CD4-positive, alpha-beta T cell treated with Interleukin-15 for 1 hour (primary cell): ENCODE measurements around the gene USP9X.
"Not testable (repeated sequence)": the region's sequence is repeated elsewhere in the genome, so short reads cannot be mapped to it uniquely, and the experiment has no call there.

Experiments used
- DNase-seq: peaks from one replicate; pipeline ENCODE4 v3.0.0-alpha.2; 2020

USP9X gene

DNA sequence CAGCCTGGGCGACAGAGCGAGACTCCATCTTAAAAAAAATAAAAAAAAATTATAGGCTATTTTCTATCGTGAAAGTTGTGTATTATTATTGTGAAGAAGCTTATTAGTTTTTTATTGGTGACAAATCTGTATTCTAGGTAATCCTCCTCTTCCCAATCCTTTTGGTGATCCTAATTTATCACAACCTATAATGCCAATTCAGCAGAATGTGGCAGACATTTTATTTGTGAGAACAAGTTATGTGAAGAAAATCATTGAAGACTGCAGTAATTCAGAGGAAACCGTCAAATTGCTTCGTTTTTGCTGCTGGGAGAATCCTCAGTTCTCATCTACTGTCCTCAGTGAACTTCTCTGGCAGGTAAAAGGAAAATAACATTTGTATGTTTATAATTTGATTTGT is 139.4 kb downstream of the USP9X start:
- DNase-seq: no peak

DNA sequence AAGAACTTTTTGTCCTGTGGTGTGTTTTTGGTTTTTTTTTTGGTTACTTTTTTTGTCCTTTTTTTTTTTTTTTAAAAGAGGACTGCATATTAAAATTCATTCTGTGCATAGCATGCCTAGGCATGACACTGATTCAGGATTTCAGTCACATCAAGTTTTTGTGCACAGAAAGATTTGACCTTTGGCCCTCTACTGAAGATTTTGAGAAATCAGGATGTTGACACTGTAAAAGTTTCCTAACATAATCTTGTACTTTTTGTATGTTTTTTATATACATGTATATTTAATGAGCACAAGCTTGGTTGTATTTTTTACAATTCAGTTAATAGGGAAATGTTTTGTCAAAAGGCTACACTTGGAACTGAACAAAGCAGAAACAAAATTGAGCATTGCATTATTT is 148.7 kb downstream of the USP9X start:
- no peak for DNase-seq

DNA sequence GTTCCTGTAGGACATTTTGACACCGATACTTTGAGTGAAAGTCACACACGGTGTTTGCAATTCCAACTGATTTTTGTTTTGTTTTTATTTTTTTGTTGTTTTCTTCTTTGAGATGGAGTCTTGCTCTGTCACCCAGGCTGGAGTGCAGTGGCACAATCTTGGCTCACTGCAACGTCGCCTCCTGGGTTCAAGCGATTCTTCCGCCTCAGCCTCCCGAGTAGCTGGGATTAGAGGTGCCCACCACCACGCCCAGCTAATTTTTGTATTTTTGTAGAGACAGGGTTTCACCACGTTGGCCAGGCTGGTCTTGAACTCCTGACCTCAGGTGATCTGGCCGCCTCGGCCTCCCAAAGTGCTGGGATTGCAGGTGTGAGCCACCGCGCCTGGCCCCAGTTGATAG is 149.2 kb downstream of the USP9X start:
- not testable (repeated sequence) for DNase-seq

DNA sequence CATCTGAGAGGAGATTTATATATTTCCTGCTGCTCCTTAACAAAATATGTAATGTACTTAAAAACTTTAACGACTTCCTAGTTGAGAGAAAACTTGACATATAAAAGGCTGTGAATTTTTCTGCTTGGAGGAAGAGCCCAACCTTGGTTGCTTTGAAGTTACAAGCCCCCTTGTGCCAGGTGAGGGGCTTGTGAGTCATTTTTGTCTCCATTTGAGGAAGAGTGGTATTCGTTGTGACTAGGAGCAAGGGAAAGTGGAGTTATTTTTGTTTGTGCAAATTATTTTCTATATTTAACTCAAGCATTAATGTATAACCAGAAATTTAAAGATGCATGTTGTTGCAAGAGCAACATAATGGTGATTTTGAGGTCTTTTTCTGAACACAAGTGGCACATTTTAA is 149.7 kb downstream of the USP9X start:
- DNase-seq: no peak

DNA sequence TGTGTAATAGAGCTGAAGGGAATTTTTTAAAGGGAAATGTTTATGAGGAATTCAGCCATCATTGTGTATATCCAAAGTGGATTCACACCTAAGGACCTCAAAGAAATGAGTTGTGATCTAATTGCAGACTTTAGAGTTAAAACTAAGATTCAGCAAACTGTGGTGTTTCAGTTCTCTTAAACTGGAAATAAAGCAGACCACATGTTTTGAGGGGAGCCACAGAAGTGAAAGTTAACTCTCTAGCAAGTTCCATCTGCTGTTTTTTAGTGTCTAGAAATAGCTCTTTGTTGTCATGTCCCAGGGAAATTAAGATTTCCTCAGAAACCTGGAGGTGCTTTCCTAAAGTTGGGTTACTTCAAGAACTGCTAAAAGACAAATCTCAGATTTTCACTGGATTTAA is 151.4 kb downstream of the USP9X start:
- DNase-seq: no peak

DNA sequence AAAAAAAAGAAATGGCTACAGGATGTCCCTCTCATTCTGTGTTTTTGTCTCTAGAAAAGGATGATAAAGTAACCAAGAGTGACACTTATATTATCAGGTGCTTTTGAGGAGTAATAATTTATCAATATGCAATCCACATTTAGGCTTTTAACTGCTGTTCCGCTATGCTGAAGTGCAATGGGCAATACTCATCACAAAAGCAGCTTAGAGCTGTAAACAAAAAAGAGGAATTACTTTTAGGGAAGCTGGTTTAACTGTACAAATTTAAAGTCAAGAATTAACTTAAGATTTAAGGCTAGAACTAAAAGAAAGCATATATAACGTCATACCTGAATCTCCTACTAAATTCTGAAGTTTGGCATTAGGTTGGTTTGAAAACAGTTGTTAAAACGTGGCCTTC is 155.3 kb downstream of the USP9X start:
- no peak for DNase-seq

DNA sequence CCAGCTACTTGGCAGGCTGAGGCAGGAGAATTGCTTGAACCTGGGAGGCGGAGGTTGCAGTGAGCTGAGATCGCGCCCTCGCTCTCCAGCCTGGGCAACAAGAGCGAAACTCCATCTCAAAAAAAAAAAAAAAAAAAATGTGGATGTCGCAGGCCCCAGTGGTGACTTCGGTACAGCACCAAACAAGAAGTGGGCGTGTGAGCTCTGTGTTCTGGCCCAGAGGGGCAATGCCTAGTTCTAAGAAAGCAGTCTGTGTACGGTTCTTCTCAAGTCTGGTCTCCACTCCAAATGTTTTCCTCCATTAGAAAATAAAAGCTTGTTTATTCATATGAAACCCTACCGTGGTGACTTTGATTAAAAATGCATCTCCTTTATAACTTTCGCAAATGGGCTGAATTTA is 156.7 kb downstream of the USP9X start:
- DNase-seq: no peak

DNA sequence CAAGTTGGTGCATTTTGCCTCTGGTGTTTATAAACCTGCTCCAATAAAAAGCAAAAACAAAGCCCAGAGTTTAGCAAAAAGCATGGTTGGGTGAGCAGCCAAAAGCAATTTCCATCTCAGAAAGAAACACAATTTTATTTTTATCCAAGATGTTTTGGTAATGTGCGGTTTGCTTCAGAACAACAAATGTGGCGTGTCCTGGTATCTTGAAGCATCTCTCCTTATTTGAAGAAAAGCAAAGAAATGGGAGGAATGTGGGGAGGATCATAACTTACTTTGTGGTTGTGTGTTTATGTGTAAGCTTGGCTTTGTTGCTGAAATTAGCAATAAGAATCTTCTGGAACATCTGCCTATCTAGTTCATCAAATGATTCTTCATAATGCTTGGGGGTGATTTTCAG is 160.4 kb downstream of the USP9X start:
- no peak for DNase-seq

DNA sequence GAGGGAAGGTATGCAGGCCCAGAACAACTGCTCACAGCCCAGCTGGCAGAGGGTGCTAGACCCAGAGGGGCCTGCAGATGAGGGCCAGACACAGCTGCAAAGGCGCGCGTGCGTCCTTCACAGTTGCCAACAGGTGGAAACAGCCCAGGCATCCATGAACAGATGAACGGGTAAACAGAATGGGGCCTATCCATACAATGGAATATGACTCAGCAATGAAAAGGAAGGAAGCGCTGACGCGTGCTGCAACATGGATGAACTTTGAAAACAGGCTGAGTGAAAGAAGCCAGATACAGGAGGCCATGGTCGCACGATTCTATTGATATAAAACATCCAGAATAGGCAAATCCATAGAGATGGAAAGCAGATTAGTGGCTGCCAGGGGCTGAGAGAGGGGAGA is 165.6 kb downstream of the USP9X start:
- DNase-seq: no peak

DNA sequence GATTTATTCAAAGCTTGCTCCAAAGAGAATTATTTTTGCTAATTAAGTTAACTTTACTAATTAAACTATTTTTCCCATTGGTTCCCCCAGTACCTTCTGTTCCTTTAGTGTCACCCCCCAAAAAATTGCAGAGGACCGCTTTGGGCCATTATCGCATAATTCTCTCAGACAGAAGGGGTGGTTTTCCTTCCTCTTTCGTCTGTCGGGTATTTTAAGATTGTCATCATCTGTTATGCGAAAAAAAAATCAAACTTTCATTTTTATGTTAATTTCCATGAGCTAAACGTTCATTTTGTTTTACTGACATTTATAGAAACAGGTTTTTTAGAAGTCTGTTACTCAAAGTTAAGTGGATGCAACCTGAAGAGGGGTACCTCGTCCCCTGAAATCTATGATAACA is 172.6 kb downstream of the USP9X start:
- DNase-seq: no peak

DNA sequence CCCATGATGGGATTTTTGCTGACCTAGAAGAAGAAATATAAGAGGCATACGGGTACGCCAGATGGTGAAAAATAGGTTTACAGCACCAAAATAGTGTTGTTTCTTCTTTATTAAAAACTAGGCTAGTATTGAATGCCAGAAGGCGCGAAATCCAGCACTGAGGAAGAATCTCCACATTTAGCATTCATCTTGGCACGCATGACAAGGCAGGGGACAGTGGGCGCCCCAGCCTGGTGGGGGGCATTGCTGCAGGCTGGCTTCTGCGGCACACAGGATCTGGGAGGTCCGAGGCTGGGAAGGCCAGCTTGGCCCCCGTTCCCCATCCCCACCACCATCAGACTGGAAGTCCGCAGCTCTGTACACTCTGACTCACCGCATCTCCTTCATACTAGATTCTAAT is 173.0 kb downstream of the USP9X start:
- no peak for DNase-seq

DNA sequence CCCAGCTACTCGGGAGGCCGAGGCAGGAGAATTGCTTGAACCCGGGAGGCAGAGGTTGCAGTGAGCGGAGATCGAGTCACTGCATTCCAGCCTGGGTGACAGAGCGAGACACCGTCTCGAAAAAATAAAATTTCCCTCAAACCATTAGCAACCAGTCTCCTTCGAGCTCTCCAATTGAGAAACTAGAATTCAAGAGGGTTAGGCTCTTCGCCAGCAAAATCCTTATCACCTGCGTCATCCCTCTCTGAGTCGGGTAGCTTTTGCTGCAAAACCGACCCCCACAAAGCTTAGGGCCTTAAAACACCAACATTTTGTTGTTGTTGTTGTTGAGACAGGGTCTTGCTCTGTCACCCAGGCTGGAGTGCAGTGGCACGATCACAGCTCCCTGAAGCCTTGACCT is 173.6 kb downstream of the USP9X start:
- DNase-seq: no peak

DNA sequence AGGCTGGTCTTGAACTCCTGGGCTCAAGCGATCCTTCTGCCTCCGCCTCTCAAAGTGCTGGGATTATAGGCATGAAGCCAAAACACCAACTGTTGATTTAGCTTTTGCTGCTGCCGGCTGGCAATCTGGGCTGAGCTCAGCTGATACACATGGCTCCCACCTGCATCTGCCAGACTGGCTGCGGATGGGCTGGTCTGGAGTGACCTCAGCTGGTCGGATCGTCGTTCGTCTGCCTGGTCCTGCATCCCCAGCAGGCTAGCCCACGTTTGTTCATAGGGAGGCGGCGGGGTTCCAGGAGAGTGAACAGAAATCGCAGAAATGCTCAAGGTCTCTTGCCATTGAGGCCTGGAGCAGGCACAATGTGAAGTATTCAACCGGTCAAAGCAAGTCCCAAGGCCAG is 174.3 kb downstream of the USP9X start:
- DNase-seq: no peak

DNA sequence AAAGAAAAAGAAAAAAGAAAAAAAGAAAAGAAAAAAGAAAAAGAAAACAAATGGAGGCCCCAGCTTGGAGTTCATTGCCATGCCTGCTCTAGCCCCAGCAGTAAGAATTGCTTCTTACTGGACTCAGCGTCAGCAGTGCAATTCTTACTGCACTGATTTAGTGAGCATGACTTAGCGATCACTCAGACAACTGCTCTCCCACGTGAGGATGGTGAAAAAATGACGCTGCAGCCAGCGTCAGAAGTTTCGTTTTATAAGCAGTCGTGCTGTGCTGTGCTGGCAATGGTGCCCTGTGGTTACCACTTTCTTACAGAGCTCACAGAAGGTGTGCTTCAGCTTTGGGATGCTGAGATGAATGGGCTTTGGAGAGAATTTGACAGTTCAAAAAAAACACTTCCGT is 180.4 kb downstream of the USP9X start:
- DNase-seq: peak; percentile 62

DNA sequence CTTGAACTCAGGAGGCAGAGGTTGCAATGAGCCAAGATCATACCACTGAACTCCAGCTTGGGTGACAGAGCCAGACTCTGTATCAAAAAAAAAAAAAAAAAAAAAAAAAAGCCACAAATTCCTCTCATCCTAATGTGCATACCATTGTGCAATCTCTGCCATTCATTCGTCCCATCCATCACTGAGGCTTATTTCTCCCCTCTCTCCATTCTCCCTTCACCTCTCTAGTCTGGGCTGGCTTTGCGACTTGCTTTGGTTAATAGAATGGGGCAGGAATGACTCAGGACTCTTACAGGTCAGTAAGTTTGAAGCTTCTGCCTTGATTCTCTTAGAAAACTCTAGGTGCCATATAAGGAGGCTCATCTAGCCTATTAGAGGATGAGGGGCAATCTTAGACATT is 188.4 kb downstream of the USP9X start:
- DNase-seq: no peak

DNA sequence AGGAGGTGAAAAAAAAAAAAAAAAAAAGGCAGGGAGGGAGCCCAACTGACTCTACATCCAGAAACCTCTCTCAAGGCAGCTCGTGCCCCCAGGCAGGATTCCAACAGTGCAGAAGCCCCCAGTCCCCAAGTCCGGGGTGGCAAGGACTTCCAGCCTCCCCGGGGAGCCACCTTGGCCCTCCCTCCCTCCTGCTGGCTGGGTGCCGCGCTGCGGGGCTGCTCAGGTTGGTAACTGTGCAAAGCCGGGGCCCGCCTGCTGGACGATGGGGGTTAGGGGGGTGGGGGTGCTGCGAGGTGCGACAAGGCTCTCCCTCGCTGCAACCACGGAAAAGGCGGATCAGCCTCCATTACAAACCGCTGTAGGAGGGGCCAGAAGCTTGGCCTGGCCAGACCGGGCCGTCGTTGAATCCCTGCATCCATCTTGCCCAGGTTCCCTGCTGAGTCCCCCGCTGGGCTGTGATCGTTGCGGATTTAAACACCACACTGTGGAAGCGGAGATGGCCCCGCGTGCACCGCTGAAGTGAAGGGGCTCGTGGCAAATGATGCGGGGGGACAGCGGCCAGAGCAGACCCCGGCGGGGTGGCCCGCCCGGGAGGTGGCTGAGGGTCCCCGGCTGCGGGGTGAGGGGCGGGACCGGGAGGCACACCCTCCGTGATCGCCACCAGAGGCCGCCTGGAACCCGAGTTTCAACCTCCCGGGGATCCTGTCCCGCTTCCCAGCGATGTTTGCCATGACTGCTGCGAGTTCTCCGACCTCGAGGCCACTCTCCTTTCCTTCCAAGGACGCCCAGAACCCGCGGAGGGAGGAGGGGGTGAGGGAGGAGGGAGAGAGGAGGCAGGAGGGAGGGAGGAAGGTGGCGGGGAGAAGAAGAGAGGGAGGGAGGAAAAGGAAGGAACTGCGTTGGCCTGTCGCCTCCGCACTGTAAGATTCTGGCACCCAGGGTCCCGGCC is 190.7 kb downstream of the USP9X start:
- peak; percentile 55 for DNase-seq

DNA sequence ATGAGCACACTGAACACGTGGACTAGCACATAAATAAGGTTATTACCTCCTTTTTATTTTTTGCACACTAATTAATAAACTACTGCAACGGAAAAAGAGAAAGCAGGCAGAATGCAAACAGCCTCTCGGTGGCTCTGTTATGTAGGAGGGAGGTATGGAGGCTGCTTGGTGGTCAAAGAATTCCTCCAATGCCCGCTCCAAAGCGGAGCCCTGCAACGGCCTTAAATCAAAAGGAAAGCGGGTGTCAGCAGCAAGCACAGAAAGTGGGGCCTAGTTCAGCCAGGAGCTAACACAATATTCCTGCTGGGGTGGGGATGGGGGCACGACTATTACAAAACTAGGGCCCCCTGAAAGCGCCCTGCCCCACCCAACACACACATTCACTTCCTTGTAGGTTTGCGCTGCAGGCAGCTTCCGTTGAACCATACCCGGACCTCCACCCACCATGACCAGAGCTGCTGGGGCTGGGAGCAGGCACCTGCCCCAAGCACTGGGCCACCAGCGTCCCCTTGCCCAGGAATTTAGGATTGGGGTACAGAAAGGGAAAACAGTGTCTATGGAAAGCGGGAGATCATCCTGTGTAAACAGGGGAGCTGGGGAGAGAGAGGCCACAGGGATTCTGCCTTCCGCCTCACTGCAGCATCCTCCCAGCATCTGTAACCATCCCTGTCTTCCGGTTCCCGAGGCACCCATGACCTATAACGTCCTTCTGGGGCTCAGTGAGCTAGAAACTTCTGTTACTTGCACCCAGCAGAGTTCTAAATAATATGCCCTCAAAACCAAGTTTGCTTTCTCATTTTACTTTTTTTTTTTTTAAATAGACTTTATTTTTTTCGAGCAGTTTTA is 191.6 kb downstream of the USP9X start:
- no peak for DNase-seq

DNA sequence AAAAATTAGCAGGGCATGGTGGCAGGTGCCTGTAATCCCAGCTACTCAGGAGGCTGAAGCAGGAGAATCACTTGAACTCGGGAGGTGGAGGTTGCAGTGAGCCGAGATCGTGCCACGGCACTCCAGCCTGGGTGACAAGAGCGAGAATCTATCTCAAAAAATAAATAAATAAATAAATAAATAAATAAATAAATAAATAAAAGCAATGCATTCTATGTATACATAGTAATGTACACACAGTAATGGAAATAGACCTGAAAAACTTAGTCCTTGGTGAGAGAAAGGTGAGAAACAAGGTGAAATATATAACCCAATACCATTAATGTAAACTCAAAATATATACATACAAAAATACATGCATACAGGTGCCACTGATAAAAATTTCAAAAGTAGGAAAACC is 197.1 kb downstream of the USP9X start:
- DNase-seq: not testable (repeated sequence)

DNA sequence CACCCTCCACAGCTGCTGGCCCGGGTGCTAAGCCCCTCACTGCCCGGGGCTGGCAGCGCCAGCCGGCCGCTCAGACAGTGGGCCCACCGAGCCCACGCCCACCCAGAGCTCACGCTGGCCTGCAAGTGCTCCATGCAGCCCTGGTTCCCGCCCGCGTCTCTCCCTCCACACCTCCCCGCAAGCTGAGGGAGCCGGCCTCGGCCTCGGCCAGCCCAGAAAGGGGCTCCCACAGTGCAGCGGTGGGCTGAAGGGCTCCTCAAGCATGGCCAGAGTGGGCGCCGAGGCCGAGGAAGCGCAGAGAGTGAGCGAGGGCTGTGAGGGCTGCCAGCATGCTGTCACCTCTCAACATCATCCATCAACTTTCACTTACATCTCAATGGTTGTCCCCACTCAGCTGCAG is 200.7 kb downstream of the USP9X start:
- not testable (repeated sequence) for DNase-seq
